GM19239 (cell line): ENCODE data around the gene ZNF586.
A peak's percentile ranks its signal among the peaks of the same experiment; 100 is the strongest.
"Not testable (repeated sequence)": the region's sequence is repeated elsewhere in the genome, so short reads cannot be mapped to it uniquely, and the experiment has no call there.

ENCODE experiments used
- DNase-seq: peaks from one replicate; pipeline ENCODE4 v3.0.0; 2011; ENCODE audit warnings: low spot score; ENCODE audit not compliant: insufficient read length
- FAIRE-seq: peaks from 2 replicates; lab custom pipeline; 2011; peaks lifted over from hg19 to GRCh38; lab: Jason Lieb, UNC

The ZNF586 gene

GRCh38 chr19:57819475-57820148, 50.1 kb downstream of the ZNF586 start:
- peak; percentile 66 for FAIRE-seq
- peak; percentile 83 for DNase-seq

GRCh38 chr19:57820599-57820998, 51.1 kb downstream of the ZNF586 start:
- no peak for FAIRE-seq
- DNase-seq: no peak

- not testable (repeated sequence) for FAIRE-seq, DNase-seq
Measured at GRCh38 chr19:57821095-57821494, 51.6 kb downstream of the ZNF586 start.

GRCh38 chr19:57821501-57821900, 52.0 kb downstream of the ZNF586 start:
- FAIRE-seq, DNase-seq: not testable (repeated sequence)

- not testable (repeated sequence) for DNase-seq, FAIRE-seq
Measured at GRCh38 chr19:57823155-57823554, 53.7 kb downstream of the ZNF586 start.

- FAIRE-seq, DNase-seq: not testable (repeated sequence)
Measured at GRCh38 chr19:57823608-57824007, 54.1 kb downstream of the ZNF586 start.

- FAIRE-seq (no peak), DNase-seq (no peak)
Measured at GRCh38 chr19:57825511-57825910, 56.0 kb downstream of the ZNF586 start.

- FAIRE-seq (no peak), DNase-seq (no peak)
Measured at GRCh38 chr19:57829316-57829715, 59.8 kb downstream of the ZNF586 start.

- FAIRE-seq: no peak
- no peak for DNase-seq
Measured at GRCh38 chr19:57830071-57830602, 60.7 kb downstream of the ZNF586 start, which contains the start of gene ZNF587B. Gene ZNF587B (plus strand): TSS chr19:57830299. CDS start chr19:57830529, 230 bp downstream.
